HG03575 (cell line): Measurements from ENCODE around the gene CA10.

Experiments
- ATAC-seq: cut with Tn5 transposase; IDR thresholded peaks from one replicate; pipeline ENCODE4 v1.9.1; 2021; ENCODE audit not compliant: unreplicated experiment, insufficient number of reproducible peaks, low FRiP score; ENCODE audit errors: extremely low read depth

CA10 gene

DNA sequence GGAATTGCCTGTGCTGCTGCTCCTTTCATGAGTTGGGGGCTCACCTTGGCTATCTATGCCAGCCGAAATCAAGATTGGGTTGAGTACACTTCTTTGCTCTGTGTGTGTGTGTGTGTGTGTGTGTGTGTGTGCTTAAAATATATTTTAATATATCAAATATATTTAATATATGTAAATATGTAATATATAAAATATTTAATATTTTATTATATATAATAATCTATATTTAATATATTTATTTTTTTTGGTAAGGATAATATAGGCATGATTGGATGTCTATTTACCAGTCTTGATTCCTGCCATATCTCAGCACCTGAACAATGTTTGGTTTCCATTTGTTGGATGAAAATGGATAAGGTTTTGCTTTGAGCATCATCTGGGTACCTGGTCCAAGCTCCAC lies 399.3 kb downstream of the CA10 start:
- ATAC-seq, result no peak

DNA sequence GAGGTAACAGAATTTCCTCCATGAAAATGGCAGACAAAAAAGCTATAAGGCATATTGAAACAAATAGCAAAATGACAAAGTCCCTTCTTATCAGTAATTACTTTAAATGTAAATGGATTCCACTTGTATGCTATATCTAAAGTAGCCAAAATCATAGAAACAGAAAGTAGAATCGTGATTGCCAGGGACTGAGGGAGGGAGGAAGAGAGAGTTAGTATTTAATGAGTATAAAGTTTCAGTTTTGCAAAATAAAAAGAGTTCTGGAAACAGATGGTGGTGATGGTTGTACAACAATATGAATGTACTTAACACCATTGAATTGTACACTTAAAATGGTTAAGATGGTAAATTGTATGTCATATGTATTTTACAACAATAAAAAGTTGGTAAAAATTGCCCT lies 407.4 kb downstream of the CA10 start:
- no peak for ATAC-seq

DNA sequence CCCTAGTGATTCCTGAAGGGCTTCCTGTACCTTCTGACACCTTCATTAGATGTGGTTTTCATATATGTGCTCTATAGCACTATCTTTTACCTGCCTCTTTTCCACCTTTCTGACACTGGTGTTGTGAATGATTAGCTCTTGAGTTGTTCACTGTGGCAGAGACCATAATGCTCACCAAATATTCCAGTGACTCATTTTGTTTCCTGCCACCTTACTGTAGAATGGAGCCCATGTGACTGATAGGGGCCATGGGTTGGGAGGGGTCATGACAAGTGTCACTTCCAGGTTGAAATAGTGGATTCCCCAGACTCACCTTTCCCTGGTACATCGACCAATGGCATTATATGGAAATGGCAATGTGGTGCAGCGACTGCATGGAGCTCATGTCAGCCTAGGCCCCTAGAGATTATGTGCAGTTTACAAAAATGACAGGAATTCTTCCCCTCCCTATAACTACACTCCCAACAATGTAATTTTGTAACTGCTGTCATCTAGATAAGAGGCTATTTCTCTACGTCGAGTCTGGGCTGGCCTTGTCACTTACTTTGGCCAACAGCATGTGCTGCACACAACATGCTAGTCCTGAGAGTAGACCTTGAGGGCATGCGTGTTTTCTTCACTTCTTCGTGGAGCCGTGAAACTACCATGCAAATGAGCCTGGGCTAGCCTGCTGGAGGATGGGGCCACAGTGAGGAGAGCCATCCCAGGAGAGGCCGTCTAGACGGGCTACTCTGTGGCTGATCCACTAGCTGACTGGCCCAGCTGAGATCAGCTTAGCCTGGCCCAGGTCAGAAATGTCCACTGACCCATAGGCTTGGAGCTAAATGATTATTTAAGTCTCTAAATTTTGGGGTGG lies 409.5 kb downstream of the CA10 start:
- ATAC-seq, result no peak

DNA sequence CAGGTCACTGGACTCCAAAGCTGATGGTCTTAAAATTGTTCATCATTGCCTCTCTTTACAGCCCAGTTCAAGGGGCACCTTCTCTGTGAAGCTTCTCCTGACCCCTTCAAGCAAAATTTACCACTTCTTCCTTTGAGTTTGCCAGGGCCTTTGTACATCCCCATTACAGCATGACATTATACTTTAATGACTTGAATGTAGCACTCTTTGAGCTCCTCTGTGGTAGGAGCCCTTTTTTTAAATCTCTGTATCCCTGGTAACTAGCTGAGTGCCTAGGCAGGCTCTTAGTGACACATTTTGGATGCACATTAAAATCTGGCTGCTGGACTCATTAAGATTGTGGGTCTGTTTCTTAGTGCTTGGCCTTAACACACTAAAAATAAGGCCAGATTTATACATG lies 412.1 kb downstream of the CA10 start:
- ATAC-seq, result no peak

DNA sequence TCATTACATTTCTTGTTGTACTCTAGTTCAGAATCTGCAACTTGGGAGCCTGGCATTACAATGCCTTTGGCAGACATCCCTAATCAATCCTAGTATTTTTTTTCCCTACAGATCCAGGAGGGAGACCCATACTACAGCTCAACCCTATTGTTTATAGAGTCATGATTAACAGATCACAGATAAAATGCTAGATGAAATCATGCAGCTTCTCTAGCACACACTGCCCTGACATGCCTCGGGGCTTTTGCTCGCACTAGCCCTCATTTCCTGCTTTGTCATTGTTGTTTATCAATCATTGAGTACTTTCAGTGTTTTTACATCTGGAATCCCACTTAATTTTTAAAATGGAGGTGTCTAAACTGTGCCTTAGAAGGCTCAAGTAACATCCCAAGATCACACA lies 412.5 kb downstream of the CA10 start:
- no peak for ATAC-seq

DNA sequence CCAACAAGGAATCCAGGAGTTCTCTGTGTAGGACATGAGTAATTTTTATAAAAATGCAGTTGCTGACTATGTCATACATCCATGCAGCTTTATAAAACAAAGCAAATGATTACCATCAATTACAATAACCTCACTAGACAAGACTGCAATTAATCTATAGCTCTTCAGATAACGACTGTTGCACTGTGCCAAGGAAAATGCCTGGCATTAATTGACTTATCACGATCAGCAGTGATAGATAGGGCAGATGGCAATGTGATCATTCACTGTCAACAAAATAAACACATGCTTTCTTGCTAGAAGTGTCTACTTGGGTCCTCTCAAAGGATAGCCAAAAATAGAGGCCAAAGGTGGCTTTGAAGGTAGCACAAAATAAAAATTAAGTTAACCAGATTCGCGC lies 415.0 kb downstream of the CA10 start:
- ATAC-seq, result no peak

DNA sequence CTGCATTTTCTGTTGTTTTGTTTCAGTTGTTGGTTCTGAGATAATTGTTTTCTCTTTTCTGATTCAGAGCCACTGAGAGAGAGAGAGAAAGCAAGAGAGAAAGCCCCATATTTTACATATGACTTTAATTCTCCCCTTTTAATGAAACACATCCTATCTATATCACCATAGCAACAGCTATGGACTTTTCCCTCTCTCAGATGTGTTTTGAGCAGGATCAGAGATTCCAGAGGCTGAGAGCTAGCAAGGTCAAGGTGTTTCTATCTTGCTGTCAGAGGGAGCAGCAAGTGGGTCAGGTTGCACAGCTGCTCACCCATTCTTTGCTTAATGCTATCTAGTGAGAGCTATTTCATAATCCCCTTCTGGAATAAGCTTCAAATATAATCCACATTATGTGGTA lies 415.9 kb downstream of the CA10 start:
- no peak for ATAC-seq

DNA sequence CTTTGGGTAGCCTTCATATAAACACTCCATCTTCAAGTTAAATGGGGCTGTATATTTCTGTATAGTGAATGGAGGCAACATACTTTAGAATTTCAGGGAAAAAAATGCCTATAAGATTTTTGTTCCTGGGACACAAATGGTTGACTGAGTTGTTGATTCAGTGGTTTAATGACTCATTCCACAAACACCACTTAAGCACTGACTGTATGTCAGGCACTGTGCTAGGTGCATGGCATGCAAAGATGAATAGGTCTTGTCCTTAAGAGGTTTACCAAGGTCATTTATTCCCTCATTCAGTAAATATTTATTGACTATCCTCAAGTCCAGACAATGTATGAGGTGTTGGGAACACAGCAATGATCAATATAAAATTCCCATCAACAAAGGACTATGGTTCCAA lies 417.1 kb downstream of the CA10 start:
- ATAC-seq, result no peak

DNA sequence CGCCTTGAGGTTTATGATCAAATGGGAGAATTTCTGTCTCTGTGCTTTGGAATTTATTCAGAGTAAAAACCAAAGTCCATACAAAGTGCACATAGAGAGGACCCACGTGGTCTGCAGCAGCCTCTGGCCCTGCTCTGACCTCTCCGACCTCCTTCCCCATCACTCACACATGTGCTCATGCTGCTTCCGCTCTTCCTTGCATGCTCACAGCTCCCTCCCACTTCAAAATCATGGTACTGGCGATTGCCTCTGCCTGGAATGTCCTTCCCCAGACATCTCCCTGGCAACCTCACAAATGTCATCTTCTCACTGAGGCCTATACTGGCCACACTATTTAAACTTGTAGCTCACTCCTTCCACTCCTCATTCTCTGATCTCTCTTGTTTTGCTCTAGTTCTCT lies 418.0 kb downstream of the CA10 start:
- no peak for ATAC-seq

DNA sequence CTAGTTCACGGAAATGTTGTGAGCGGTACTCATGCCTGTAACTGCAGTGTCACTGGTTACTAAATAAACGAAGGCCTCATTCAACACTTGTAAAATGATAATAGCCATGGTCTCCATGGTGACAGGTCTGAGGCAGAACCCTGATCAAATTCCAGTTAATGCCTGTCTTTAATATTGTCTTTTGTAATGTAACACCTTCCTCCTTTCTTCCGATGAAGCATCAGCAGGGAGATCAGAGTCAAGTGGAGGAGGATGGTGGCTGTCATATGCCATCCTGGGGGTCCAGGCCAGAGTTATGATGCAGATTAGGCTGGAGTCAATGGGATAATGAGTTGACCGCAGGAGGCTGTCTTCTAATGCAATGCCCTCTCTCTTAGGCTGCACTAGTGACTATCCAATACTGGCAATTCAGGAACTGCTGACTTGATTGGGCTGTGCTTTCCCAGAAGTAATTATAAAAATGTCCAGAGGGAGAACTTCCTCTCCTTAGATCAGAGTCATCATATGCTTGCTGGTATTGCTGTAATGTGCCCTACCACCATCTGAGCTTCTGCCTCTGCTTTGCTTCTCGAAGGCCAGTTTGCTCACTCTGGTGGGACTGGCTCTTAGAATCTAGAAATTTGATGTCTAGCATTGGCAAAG lies 419.1 kb downstream of the CA10 start:
- no peak for ATAC-seq

DNA sequence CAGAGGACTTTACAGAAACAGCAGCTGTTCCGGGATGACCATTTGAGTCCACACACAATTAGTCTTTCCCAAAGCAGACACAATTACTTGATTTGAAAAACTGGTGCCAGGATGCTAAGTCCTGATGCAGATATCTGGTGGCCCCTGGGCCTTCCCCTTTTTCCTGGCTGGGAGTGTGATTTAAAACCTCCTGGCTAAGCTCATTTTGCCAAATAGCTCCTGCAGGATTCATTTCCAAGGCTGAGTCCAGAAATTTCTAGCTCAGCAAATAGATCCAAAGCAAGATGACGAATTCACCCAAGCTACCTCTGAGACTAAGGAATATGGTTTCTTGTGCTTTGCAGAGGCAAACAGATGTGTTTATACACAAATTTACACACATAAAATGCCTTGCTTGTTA lies 422.2 kb downstream of the CA10 start:
- no peak for ATAC-seq

DNA sequence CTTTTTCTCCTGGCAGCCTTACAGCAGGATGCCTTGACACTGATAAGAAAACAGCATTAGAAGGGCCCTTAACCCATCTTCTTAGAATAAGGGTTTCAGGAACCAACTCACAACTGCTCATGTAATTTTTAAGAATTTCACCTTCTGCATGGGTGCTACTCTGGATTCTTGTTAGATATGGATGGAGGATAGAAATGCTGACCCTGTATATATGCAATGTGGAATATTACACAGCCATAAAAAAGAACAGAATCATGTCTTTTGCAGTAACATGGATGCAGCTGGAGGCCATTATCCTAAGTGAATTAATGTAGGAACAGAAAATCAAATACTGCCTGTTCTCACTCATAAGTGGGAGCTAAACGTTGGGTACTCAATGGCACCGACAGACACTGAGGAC lies 423.5 kb downstream of the CA10 start:
- ATAC-seq, result no peak

DNA sequence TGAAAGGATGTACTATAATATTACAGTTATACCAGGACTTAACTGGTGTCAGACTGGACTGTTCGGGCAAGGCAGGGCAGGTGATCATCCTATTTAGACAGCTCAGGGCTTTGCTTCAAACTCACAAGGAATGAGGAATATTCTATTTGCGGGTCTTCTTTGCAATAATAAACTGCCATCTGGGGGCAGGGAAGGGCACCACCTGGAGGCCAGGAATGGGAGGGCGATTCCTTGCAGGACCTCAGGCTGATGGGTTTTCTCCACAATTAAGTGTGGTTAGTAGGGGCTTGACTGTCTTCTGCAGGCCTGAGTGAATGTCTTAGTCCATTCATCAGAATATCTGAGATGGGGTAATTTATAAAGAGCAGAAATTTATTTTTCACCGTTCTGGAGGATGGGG lies 424.1 kb downstream of the CA10 start:
- no peak for ATAC-seq

DNA sequence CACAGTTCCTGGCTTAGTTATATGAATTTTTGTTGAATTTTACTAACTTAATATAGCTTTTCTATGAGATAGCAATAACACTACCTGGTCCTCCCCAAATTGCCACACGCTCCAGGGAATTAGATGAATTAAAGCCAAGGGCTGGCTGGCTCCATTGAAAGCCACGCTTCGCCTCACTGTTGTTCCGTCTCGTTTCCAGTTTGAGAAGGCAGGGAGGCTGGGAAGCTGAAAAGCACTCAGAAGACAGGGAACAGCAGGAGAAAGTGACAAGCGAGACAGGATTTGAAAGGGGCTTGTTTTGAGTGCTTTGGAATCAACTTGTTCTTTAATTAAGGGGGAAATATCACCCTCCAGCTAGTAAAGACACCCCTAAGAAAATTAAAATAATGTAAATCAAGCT lies 425.3 kb downstream of the CA10 start:
- ATAC-seq, result no peak

DNA sequence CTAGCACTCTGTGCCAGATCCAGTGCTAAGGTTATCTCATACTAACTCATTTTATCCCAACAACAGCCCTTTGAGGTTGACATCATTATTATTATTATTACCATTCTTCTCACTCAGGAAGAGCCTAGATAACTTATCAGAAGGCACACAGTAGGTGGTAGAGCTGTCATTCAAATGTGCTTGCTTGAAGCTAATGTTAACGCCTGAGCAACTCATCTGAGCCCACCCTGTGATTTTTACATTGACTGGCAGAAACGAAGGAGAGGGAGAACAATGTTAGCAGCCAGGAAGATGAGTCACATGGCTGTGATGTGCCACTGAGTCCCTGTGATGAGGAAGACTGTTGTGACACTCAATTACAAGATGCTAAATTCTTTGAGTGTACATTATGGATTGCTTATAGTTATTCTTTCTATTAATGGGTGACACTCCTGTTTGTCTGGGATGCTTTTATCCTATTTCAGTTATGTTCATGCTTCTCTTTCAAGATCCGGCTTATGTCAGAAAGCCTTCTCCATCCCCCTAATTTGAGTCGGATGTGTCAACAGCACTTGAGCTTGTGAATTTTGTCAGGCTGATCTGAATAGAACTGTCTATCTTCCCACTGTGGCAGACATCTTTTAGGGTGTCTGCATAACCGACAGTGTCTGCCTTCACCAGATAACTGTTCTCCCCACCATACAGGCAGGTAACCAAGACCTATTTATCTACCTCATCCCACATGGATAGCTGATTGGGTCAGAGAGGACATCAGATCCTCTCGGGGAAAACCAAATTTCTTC lies 426.4 kb downstream of the CA10 start:
- ATAC-seq, result no peak

DNA sequence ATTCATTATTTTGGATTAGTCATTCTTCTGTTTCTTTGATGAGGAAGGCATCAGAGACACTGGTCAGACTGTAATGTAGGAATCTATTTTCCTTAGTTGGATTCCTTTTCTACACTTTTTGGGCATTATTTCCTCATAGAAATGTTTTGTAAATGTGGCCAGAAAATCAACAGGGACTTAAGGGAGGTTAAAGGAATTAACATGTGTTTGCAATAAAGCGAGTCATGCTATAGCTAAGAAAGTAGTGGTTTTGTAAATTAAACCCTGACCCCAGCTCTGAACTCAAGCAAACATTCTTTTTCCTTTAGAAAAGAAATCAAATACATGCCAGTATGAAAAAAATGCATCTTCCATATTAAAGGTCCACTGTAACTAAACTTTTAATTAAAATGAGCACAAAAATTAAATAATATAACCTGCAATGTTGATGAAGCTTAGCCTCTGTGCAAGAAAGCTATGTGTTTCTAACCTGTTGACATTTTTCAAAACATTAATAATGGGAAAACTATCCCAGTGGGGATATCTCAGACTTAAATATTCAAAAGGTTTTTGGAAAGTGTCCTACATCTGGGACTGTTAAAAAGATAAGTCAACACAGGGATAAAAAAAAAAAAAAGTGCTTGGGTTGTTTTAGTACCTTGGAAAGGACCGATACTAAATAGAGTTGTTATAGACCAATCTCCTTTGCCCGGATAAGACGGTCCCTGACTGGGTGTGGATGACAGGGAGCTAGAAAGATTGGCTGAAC lies 428.0 kb downstream of the CA10 start:
- no peak for ATAC-seq

DNA sequence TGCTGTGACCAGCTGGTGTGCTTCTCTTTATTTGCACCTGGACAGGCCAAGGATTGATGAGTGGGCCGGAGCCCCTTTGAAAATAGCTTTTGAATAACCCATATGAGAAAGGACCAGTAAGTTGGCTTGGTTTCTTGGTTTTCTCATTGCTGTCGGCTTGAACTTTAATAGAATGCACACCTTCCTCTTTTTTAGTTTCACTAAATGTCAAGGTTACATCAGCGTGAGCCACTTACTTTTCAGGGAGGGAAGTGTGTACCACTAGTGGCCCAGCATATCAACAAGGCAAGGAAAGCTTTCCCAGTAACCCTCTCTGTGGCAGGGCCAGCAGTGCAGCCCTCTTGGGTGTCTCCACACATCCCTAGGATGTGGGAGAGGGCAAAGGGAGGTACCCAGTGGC lies 433.3 kb downstream of the CA10 start:
- ATAC-seq, result no peak

DNA sequence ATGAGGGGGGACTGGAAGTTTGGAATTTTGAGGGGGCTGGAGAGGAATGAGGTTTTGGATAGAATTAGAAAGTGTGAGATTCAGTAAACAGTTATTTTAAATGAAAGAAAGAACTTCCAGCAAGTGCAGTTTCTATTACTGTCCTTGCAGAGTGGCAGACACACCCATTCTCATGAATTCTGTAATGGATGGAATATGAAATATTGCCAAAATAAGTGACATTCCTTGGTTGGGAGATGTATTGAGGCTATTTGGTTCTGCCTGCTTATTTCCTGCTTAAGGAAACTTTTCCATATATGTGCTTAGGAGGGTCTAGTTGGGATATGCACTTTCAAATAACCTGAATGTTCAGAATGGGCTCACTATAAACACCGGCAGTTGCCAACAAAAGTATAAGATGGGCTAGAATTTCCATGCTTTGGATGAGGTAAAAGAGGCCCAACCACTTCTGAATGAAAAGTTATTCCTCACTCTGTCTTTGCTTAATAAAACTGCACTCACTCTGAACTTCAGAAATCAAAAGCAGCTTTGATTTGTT lies 434.4 kb downstream of the CA10 start:
- ATAC-seq, result no peak

DNA sequence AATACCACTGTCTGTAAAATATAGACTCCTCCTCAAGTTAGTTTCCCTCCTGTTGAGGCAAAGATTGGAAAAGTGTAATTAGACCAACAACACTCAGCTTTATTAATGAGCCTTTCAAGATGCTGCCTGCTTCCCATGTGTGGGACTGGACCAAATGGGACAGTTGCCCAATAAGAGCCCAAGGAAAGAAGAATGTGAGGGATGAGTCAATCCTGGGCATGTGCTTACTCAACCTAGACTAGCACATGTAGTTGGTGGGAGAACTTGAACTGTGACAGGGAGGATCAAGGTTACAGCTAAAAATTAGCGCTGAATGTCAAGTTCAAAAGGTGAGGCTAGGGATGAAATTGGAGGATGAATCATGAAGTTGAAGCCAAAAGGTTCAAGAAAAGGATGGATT lies 435.5 kb downstream of the CA10 start:
- no peak for ATAC-seq
